Skeletal muscle satellite cell (primary cell): ENCODE results near the gene ARHGAP45.

ENCODE experiments used
- H3K27me3 ChIP-seq: 2 replicates; pipeline ENCODE4 v1.7.0; 2013; ENCODE audit warnings: low read length; ENCODE audit not compliant: control insufficient read depth, insufficient read depth
- H3K36me3 ChIP-seq: 2 replicates; pipeline ENCODE4 v1.7.0; 2013; ENCODE audit warnings: mild to moderate bottlenecking, control low read depth, low read length; ENCODE audit not compliant: insufficient read depth
- H3K4me1 ChIP-seq: 2 replicates; pipeline ENCODE4 v1.7.0; 2013; ENCODE audit warnings: low read length; ENCODE audit not compliant: control insufficient read depth, insufficient read depth
- H3K4me2 ChIP-seq: 2 replicates; pipeline ENCODE4 v1.7.0; 2013; ENCODE audit warnings: mild to moderate bottlenecking, low read length
- H3K4me3 ChIP-seq: 2 replicates; pipeline ENCODE4 v1.7.0; 2013; ENCODE audit warnings: low read length
- H3K9ac ChIP-seq: 2 replicates; pipeline ENCODE4 v1.7.0; 2013; ENCODE audit warnings: mild to moderate bottlenecking, low read depth, low read length, moderate library complexity
- H3K9me3 ChIP-seq: replicated peaks from 2 replicates; pipeline ENCODE4 v1.7.0; 2013; ENCODE audit warnings: mild to moderate bottlenecking, control low read depth, low read length

The ARHGAP45 gene

GRCh38 chr19:1089126-1089771, 22.3 kb downstream of the ARHGAP45 start:
- H3K36me3 ChIP-seq: peaks cover 35% of the 10 kb centered on the region
- H3K27me3 ChIP-seq: peaks cover 14% of the 10 kb centered on the region
- H3K9ac ChIP-seq: no peak overlapping the region
- H3K9me3 ChIP-seq: no peaks in the 10 kb centered on the region
- H3K4me1 ChIP-seq: peaks cover 11% of the 10 kb centered on the region
- no peak overlapping the region for H3K4me3 ChIP-seq
- no peak overlapping the region for H3K4me2 ChIP-seq

GRCh38 chr19:1089891-1090290, 22.9 kb downstream of the ARHGAP45 start:
- peaks cover 35% of the 10 kb centered on the region for H3K36me3 ChIP-seq

GRCh38 chr19:1090731-1091543, 24.0 kb downstream of the ARHGAP45 start:
- Histone ChIP-seq H3K36me3 (peaks cover 35% of the 10 kb centered on the region), H3K4me1 (peaks cover 15% of the 10 kb centered on the region), H3K4me3 (no peak overlapping the region)

More at GRCh38 chr19:1089891-1090290, 22.9 kb downstream of the ARHGAP45 start:
- H3K27me3 ChIP-seq: peaks cover 10% of the 10 kb centered on the region
- H3K4me3 ChIP-seq: no peak overlapping the region
- no peak overlapping the region for H3K9ac ChIP-seq
- no peaks in the 10 kb centered on the region for H3K9me3 ChIP-seq
- H3K4me2 ChIP-seq: no peak overlapping the region
- peaks cover 11% of the 10 kb centered on the region for H3K4me1 ChIP-seq

GRCh38 chr19:1091544-1092175, 24.7 kb downstream of the ARHGAP45 start:
- Histone ChIP-seq H3K4me3 (no peak overlapping the region), H3K9me3 (no peaks in the 10 kb centered on the region), H3K4me1 (peaks cover 15% of the 10 kb centered on the region), H3K4me2 (no peak overlapping the region), H3K9ac (no peak overlapping the region), H3K36me3 (peaks cover 35% of the 10 kb centered on the region), H3K27me3 (no peaks in the 10 kb centered on the region)

More at GRCh38 chr19:1090731-1091543, 24.0 kb downstream of the ARHGAP45 start:
- no peaks in the 10 kb centered on the region for H3K9me3 ChIP-seq
- no peak overlapping the region for H3K4me2 ChIP-seq
- no peak overlapping the region for H3K9ac ChIP-seq
- peaks cover 3% of the 10 kb centered on the region for H3K27me3 ChIP-seq

- H3K9me3 ChIP-seq: no peaks in the 10 kb centered on the region
- peak overlapping the region; percentile 87 for H3K4me2 ChIP-seq
- H3K4me1 ChIP-seq: peaks cover 18% of the 10 kb centered on the region
- H3K9ac ChIP-seq: peak overlapping the region; percentile 88
- H3K27me3 ChIP-seq: no peaks in the 10 kb centered on the region
- H3K4me3 ChIP-seq: peak overlapping the region; percentile 93
- peaks cover 25% of the 10 kb centered on the region for H3K36me3 ChIP-seq
These were observed 26.4 kb downstream of the ARHGAP45 start for GRCh38 chr19:1093330-1093729.

GRCh38 chr19:1093811-1094553, 27.0 kb downstream of the ARHGAP45 start:
- H3K4me2 ChIP-seq: peak overlapping the region; percentile 87
- H3K9ac ChIP-seq: peak overlapping the region; percentile 88
- no peaks in the 10 kb centered on the region for H3K9me3 ChIP-seq
- H3K4me1 ChIP-seq: peaks cover 25% of the 10 kb centered on the region
- H3K4me3 ChIP-seq: peak overlapping the region; percentile 93
- H3K36me3 ChIP-seq: peaks cover 19% of the 10 kb centered on the region
- H3K27me3 ChIP-seq: no peaks in the 10 kb centered on the region

- H3K4me1 ChIP-seq: peaks cover 29% of the 10 kb centered on the region
These were observed 27.6 kb downstream of the ARHGAP45 start for GRCh38 chr19:1094655-1094977.

GRCh38 chr19:1094978-1095701, 28.2 kb downstream of the ARHGAP45 start, which contains the start of gene POLR2E:
Gene POLR2E, minus strand, starts transcription at chr19:1095375. Its CDS starts 60 bp downstream, at chr19:1095315.
- Histone ChIP-seq H3K36me3 (peaks cover 12% of the 10 kb centered on the region), H3K4me3 (peak within 1 kb of the TSS; percentile 93), H3K9me3 (no peaks in the 10 kb centered on the region), H3K4me2 (peak within 1 kb of the TSS; percentile 87), H3K27me3 (no peaks in the 10 kb centered on the region), H3K9ac (peak within 1 kb of the TSS; percentile 88), H3K4me1 (peaks cover 33% of the 10 kb centered on the region)

More at GRCh38 chr19:1094655-1094977, 27.6 kb downstream of the ARHGAP45 start:
- peak overlapping the region; percentile 93 for H3K4me3 ChIP-seq
- H3K27me3 ChIP-seq: no peaks in the 10 kb centered on the region
- H3K9me3 ChIP-seq: no peaks in the 10 kb centered on the region
- peak overlapping the region; percentile 87 for H3K4me2 ChIP-seq
- H3K9ac ChIP-seq: peak overlapping the region; percentile 88
- H3K36me3 ChIP-seq: peaks cover 13% of the 10 kb centered on the region

GRCh38 chr19:1097810-1098176, 30.8 kb downstream of the ARHGAP45 start:
- no peaks in the 10 kb centered on the region for H3K36me3 ChIP-seq
- no peak overlapping the region for H3K4me3 ChIP-seq
- H3K9me3 ChIP-seq: no peaks in the 10 kb centered on the region
- H3K4me2 ChIP-seq: no peak overlapping the region
- peaks cover 47% of the 10 kb centered on the region for H3K4me1 ChIP-seq
- no peak overlapping the region for H3K9ac ChIP-seq
- no peaks in the 10 kb centered on the region for H3K27me3 ChIP-seq

- Histone ChIP-seq H3K4me3 (no peak overlapping the region), H3K4me1 (peaks cover 49% of the 10 kb centered on the region), H3K9ac (peak overlapping the region; percentile 39), H3K4me2 (no peak overlapping the region), H3K9me3 (no peaks in the 10 kb centered on the region), H3K36me3 (no peaks in the 10 kb centered on the region), H3K27me3 (no peaks in the 10 kb centered on the region)
These were observed 31.4 kb downstream of the ARHGAP45 start for GRCh38 chr19:1098177-1099051.
